DLD1 (cell line): ENCODE results near the gene MBP.

Source experiments
- in situ Hi-C: cut with HindIII; loops from 2 replicates; pipeline ENCODE4 v1.10.0; 2017; ENCODE audit warnings: low sequenced_read_pairs

MBP gene

DNA sequence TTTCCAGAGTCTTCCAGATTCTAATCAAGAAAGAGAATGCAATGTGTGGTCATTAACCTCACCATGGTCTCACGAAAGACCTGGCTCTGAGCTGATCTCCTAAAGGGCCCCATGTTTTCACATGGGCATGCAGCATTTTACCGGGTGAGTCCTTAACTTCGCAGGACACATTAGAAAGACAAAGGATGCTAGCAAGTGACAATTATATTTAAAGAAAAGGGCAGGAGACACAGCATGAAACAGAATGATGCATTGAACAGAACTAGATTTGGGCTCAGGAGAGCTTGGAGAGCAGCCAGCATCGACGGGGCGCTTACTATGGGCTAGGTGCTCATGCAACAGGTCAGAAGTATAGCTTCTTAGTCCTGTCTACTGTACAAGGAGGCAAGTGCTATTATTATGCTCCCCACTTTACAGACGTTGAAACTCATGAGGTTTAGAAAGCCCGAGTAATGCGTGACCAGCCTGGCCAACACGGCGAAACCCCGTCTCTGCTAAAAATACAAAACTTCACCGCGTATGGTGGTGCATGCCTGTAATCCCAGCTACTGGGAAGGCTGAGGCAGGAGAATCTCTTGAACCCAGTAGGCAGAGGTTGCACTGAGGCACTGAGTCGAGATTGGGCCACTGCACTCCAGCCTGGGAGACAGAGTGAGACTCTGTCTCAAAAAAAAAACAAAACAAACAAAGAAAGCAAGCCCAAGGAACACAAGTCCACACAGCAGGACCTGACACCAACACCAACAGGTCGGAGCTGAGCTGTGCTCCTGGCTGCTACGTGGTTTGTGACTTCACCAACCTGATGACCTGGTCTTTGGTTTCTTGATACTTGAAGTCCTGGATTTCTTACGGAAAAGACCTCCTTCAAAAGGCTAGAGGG is 16.1 kb downstream of the MBP start:
- in situ Hi-C loops, result no loop called here

DNA sequence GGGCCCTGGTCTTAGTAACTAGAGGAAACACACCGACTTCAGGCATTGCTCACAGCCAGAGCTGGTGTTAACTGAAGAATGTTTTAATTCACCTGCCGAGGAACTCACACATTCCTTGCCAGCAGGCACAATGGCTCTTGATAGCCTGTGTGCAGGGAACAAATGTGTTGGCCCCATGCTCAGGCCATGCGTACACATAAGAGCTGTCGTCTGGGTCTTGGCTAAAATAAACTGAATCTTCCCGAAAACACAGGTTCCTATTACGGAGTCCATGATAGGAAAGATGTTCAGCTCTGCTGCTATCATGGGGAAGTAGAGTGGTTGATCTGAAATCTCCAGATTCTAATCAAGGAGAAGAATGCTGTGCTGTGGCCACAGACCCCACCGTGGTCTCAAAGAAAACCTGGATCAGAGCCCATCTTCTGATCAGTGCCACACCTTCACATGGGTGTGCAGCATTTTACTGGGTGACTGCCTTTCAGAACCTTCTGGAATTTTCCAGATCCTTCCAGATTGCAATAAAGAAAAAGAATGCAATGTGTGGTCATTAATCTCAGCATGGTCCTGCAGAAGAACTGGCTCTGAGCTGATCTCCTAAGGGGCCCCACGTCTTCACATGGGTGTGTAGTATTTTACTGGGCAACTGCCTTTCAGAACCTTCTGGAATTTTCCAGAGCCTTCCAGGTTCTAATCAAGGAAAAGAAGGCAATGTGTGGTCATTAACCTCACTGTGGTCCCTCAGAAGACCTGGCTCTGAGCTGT is 17.2 kb downstream of the MBP start:
- in situ Hi-C loops, result no loop called here

DNA sequence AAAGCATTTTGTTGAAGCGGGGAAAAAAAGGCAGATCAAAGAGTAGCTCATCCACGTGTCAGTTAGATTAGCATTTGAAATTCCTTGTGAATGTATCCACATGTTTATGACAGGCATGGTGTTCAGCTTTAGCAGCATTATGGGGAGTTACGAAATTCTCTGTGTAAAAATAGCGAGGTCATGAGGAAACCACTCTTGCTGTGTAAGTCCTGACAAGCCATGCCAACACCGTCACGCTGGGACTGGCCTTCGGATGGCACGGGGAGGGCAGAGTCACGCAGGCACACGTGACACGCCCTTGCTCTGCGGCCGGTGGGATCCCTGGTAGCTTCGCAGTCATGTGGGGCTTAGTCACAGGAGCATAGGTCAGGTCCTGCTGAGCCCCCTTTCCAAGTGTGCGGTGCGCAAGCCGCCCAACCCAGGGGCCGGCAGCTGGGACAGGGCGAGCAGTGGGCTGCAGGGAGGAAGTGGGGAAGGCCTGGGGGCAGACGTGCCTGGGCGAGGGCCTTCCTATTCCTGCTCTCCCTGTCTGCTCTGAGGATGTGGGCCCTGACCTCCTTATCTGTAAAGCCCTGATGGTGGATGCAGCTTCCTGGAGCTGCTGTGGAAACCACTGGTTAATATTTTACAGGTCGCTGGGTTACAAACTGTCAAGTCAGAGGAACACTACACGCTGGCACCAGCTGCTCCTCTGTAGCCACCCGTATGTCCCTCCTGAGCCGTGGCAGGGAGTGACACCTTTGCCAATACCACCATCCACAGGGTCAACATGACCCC is 18.0 kb downstream of the MBP start:
- in situ Hi-C loops, result no loop called here

DNA sequence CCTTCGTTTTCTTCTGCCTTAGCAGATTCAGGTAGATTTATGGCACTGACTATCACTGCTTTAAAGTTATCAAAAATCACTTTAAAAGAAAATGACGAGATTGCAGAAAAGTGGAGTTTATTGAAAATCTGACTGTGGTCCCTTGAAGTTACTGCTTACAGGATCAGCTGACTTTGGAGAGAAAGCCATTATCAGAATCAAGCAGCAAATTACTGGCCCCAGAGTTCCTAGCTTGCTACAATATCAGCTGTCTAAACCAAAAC is 18.5 kb downstream of the MBP start:
- in situ Hi-C loops, result no loop called here

DNA sequence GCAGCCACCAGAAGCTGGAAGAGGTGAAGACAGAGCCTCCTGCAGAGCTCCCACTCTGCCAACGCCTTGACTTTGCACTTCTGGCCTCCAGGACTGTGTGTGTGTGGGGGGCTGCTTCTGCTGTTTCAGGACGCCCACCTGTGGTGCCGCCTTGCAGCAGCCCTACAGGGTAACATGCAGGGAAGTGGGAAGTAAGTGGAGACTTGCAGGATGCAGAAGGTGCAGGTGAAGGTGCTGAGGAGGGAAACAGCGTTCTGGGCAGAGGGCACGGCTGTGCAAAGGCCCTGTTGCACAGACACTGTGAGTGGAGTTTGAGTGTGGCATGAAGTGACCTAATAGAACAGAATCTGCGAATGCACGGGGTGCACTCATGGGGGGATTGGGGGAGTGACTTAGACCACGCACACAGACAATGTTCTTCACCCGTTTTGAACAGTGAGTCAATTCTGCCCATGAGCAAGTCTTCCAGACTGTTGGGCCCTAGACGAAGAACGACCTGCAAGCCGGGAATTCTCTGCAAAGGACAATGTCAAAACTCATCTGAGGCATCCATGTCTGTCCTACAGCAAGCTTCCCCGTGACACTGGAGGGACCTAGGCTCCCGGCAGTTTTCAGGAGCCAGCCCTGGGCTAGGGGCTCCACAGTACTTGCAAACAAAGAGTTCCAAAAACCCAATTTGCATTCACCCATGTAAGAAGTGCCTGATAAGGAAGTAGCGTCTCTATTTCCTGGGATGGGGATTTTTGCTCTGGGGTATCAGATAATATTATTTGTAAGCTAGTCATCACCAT is 19.0 kb downstream of the MBP start:
- in situ Hi-C loops, result no loop called here

DNA sequence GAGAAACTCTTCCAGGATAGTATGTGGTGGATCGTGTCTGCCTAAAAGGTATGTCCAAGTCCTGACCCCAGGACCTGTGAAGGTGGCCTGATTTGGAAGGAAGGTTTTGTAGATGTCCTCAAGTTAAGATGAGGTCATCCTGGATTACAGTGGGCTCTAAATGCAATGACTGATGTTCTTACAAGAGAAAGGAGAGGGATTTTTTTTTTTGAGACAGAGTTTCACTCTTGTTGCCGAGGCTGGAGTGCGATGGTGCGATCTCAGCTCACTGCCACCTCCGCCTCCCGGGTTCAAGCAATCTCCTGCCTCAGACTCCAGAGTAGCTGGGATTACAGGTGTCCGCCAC is 19.9 kb downstream of the MBP start:
- in situ Hi-C loops, result no loop called here

DNA sequence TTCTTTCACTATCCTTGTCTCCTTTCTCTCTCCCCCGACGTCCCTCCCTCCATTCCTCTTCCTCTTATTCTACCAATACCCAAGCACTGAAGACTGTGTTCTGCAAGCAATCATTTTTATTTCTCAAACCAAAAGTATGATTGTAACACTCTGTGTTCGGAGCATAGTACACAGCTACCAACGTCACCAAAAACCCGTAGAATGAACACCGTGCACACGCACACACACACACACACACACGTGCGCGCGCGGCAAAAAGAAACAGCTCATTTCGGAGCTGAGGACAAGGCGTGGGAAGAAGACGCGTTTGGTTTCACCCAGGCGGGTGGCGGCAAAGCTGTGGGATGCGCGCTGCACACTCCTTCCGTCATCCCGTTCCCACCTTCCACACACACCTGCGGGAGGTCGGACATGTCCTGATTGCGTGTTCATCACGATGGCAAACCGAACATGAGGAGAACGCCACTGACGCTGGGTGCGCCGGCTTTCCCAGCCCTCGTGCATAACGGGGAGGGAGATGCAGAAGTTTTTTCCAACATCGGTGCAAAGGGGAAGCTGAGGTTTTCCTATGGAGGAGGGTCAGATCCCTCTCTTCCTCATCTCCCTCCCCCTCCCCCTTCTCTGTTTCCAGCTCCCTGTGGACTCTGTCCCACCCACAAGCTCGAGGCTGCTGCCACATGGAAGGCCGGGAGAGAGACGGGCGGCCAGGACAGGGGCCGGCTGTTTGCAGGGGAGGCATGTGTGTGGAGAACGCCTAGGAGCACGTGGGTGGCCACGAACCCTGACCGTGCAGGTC is 20.4 kb downstream of the MBP start:
- in situ Hi-C loops, result no loop called here

DNA sequence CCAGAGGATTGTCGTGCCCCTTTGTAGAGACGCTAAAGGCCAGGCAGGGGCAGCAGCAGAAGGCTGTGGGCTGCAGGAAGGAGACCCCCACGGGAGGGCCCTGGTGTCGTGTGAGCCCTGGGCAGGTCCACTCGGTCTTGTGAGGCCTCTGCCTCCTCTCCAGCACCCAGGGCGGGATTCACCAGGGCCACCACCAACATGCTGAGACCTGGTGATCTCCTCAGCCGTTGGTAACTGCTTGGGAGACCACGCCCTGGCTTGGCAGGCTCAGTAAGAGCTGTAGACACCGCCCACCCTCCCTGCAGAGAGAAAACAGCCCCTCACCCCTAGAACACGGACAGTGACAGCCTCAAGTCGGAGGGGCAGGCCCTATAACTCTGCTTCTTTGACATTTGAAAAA is 21.1 kb downstream of the MBP start:
- in situ Hi-C loops, result no loop called here

DNA sequence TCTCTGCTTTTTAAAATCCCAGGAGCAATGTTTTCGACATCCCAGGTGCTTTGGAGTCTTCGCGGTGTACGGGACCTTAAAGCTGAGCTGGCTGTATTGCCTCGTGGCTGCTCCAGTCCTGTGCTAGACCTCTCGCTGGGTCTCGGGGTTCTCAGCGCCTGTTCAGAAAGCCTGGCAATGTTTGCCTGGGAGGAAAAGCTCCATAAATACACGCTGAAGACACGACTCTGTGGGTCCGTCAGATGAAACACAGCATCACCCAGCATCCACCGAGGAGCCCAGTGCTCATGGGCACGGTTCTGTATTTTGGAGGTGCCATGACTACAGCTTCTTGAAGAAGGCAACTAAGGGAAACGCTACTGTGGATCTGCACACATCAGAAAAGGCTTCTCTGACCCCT is 21.6 kb downstream of the MBP start:
- in situ Hi-C loops, result no loop called here

DNA sequence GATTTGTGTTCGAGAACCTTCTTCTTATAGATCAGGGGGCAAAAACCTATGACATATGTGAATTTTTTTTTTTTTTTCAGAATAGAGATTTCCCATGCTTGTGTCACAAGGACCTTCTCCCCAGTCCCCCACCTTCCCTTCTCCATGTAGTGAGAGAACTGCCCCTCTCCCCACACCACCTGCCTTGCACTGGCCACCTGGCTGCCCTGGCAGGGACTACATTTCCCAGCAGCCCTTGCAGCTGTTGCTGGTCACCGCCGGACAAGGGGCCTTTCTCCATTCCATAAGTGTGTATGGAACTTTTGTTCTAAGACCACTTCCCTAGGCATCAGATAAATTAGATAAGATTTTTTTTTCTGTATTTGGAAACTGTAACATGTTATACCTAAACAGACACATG is 22.2 kb downstream of the MBP start:
- in situ Hi-C loops, result no loop called here

DNA sequence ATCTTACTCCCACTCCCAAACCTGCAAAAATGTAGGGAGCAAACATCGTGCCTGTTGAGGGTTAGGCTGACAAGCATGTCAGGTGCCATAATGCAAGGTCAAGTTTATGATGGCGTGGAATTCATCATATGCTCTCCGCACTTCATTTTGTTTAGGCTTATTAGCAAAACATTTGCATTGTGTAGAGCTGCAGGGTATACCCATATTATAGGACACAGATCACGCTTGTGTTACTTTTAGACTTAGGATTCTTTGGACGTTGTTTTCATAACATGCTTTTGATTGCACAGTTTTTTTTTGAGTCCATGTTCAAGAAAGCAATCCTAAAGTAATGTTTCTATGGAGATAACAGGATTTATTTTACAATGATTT is 22.9 kb downstream of the MBP start:
- in situ Hi-C loops, result no loop called here

DNA sequence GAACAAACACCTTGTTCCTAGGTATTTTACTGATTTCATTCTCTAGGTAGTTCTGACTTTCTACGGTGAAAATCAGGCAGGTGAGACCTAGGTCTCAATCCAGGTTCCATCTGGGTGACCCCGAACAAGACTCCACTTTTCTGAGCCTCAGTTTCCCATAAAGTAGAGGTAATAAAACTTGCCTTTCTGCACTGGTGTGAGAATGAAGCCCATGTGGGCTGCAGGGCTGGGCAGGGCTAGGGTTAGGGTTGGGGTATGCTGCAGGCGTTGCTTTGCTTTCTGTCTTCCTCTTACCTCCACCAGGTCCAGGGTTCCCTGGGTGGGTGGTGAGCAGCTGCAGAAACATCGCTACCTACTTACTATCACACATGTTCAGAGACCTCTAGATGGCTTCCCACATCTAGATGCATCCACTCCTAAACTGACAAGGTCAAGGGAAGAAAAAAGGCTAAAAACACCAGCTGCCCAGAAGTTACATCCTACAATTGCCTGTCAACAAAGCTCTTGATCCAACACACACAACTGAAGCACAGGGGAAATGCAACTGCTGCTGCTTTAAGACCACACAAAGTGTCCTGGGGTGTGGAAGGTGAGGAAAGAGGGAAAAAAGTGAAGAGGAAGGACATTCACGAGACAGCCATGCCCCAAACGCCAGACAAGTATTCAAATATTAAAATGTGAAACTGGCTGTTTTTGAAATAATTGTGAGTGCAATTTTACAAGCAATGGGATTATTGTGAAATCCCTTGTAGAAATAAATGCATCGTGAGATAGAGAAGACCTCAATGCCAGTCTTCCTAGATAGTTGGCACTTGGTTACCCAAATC is 23.5 kb downstream of the MBP start:
- in situ Hi-C loops, result no loop called here

DNA sequence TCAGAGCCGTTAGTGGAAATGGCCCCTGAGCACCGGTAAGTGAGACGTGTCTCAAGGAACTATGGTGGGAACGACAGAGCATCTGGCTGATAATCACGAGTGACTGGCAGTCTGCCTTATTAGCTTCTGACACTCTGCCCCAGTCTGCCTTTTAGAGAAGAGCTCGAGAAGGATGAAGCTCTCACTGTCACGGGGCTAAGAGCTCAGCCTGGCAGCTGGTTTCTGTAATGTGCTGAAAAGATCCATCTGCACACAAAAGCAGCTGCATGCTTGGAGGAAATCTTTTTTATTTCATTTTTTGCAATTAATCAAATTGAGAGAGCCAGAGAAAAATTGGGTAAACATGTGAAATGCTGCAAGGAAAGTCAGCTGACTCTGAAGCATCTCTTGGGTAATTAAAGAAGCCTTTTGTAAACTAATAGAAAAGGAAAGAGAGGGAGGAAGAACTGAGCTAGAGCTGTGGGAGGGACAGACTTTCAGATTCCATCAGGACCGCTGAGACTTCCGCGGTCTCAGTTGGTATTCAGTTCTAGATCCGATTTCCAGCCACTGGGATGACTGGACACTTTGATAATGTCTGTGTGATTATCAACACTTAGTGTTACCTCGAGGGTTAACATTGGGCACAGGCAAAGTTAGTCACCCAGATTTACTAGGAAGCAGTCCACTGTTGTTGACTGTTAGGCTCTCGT is 24.4 kb downstream of the MBP start:
- in situ Hi-C loops, result no loop called here

DNA sequence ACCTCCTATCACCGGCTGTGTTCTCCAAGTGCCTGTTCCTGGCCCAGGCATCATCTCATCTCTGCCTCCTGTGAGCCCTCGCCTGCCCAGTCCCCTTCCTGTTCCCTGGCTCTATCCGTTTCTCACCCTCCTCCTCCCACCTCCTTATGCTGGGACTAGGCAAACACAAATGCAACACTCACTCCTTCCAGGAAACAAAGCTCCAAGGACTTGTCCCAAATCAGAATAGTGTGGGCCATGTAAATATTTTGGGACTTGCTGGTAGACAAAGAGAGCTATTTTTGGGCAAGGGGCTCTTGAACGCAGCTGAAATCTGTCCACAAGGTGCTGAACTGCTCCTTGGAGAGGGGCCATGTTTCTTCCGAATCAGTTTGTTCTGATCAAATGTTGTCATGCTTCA is 25.3 kb downstream of the MBP start:
- in situ Hi-C loops, result no loop called here

DNA sequence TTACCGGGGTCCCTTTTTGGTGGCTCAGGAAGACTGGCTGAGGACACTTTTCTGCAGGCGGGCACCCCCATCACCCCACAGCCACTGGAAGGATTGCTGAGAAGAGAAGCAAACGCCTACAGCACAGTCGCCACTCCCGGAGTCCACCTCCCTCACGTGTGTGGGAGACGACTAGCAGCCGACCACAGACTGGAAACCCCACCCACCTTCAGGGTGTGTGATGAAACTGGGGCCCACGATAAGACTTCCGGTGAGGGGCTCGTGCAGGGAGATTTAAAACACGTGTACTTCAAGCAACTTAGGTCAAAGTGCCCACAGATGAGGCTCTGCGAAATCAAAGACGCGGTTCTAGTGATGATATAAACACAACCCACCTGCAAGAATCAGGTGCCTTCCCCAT is 26.3 kb downstream of the MBP start:
- in situ Hi-C loops, result no loop called here

DNA sequence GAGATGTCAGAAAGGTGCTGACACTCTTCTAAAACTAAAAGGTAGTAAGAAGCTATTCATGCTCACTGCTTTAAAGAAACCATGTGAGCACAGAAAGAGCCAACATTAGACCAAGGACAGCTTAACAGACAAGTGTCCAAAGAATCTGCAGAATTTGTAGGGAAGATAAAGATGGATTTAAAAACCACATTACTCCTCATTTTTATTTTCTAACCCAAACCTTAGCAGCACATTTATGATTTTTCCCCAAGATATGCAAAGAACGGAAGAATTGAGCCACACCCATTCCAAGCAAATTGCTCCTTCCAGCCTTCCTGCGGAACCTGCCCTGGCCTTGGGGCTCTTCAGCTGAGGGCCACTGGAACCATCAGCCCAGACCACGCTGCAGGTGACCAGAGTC is 26.9 kb downstream of the MBP start:
- in situ Hi-C loops, result no loop called here

DNA sequence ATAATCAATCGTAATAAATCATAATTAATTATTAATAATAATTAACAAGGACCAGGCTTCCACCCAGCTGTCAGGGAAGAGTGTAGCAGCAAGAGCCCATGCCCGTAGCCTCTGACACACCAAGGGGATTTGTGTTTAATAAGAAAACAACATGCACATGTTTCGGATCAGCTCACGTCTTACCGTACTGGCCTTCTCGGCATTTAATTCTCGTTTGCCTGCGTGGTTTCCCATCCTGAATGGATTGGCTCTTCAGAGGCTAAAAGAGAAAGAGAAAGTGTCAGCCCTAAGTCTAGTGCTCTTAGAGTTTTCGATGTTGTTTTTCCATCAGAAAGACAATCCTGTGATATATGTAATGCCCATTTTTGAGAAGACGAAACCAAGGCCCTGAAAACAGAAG is 27.6 kb downstream of the MBP start:
- in situ Hi-C loops, result no loop called here

DNA sequence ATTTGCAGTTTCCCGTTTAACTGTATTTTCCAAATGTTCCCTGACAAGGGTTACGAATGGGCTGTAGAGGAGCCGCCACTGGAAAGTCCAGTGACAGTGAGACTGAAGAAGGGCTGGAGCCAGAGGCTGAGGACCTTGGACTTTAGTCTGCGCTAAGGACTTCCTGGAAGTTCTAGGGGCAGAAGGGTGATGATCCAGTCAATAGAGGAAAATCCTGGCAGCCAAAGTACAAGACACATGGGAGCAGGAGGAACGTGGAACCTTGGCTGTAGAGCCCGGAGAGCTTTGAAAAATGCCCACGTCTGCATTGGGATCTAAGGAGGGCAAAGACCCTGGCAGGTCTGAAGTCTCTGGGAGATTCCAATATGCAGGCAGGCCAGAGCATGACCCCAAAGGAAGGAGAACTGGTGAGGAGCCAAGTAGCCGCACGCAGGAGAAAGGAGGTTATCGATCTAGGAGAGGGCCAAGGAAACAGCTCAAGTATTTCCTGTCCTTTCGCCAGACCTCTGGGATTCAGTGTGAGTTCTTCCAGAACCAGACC is 28.5 kb downstream of the MBP start:
- in situ Hi-C loops, result no loop called here
